ENCODE data around the gene CHRDL2. TPM values are rescaled to one million over a fixed set of nuclear protein-coding genes. Genes with fewer than 3 reads are reported as not detected.

The CHRDL2 gene
- total RNA-seq, 1 donor from 2014 or later = not detected

GRCh38 chr11:74710281-74710938 is 20.8 kb downstream of the CHRDL2 start:
- peak; percentile 80 for DNase-seq (ENCODE audit: low spot score)

- no peak for DNase-seq (ENCODE audit: low spot score)
Observed at GRCh38 chr11:74709175-74709574, 22.1 kb downstream of the CHRDL2 start.

GRCh38 chr11:74707602-74708510 is 23.4 kb downstream of the CHRDL2 start:
- no peak for DNase-seq (ENCODE audit: low spot score)

GRCh38 chr11:74707182-74707581 is 24.0 kb downstream of the CHRDL2 start:
- no peak for DNase-seq (ENCODE audit: low spot score)

- no peak for DNase-seq (ENCODE audit: low spot score)
Observed at GRCh38 chr11:74703211-74703610, 28.0 kb downstream of the CHRDL2 start.

GRCh38 chr11:74702383-74703007 is 28.7 kb downstream of the CHRDL2 start:
- DNase-seq (ENCODE audit: low spot score) = peak; percentile 70

GRCh38 chr11:74701351-74701750 is 29.9 kb downstream of the CHRDL2 start:
- no peak for DNase-seq (ENCODE audit: low spot score)

GRCh38 chr11:74699615-74700396 is 31.4 kb downstream of the CHRDL2 start:
- no peak for DNase-seq (ENCODE audit: low spot score)

GRCh38 chr11:74697722-74698121 is 33.5 kb downstream of the CHRDL2 start:
- no peak for DNase-seq (ENCODE audit: low spot score)

- DNase-seq (ENCODE audit: low spot score) = peak; percentile 90
Observed at GRCh38 chr11:74696939-74697675, 34.1 kb downstream of the CHRDL2 start.

- no peak for DNase-seq (ENCODE audit: low spot score)
Observed at GRCh38 chr11:74696500-74696899, 34.7 kb downstream of the CHRDL2 start.

- no peak for DNase-seq (ENCODE audit: low spot score)
Observed at GRCh38 chr11:74695705-74696280, 35.4 kb downstream of the CHRDL2 start.

- no peak for DNase-seq (ENCODE audit: low spot score)
Observed at GRCh38 chr11:74694136-74694930, 36.9 kb downstream of the CHRDL2 start.

- no peak for DNase-seq (ENCODE audit: low spot score)
Observed at GRCh38 chr11:74693531-74693930, 37.7 kb downstream of the CHRDL2 start.

GRCh38 chr11:74691755-74692154 is 39.5 kb downstream of the CHRDL2 start:
- no peak for DNase-seq (ENCODE audit: low spot score)

GRCh38 chr11:74689666-74690065 is 41.6 kb downstream of the CHRDL2 start:
- no peak for DNase-seq (ENCODE audit: low spot score)

GRCh38 chr11:74687237-74688023 is 43.8 kb downstream of the CHRDL2 start:
- DNase-seq (ENCODE audit: low spot score) = peak; percentile 61

- DNase-seq (ENCODE audit: low spot score) = no peak
Observed at GRCh38 chr11:74686792-74687191, 44.4 kb downstream of the CHRDL2 start.

- DNase-seq (ENCODE audit: low spot score) = peak; percentile 35
Observed at GRCh38 chr11:74685905-74686304, 45.3 kb downstream of the CHRDL2 start.
